Parathyroid adenoma (tissue), 2 donors: Measurements from ENCODE around the gene TMEM63C.
A peak's percentile ranks its signal among the peaks of the same experiment; 100 is the strongest.

ENCODE experiments used
- H2AFZ ChIP-seq: fragments of 300-600 bp; sonication (generic); one replicate; pipeline ENCODE4 v1.7.0; 2017; ENCODE audit warnings: antibody characterized with exemption, mild to moderate bottlenecking
- H3K27ac ChIP-seq: fragments of 300-600 bp; sonication (generic); one replicate; pipeline ENCODE4 v1.7.0; 2017
- H3K27me3 ChIP-seq: fragments of 300-600 bp; sonication (generic); one replicate; pipeline ENCODE4 v1.7.0; 2017; ENCODE audit warnings: low read length; ENCODE audit not compliant: control insufficient read depth, insufficient read depth
- H3K36me3 ChIP-seq: fragments of 300-600 bp; sonication (generic); one replicate; pipeline ENCODE4 v1.7.0; 2017; ENCODE audit warnings: low read length; ENCODE audit not compliant: control insufficient read depth, insufficient read depth
- H3K4me1 ChIP-seq: fragments of 300-600 bp; sonication (generic); one replicate; pipeline ENCODE4 v1.7.0; 2017; ENCODE audit warnings: control low read depth
- H3K4me2 ChIP-seq: fragments of 300-600 bp; sonication (generic); one replicate; pipeline ENCODE4 v1.7.0; 2017; ENCODE audit warnings: low read length
- H3K4me3 ChIP-seq: fragments of 300-600 bp; sonication (generic); one replicate; pipeline ENCODE4 v1.7.0; 2017; ENCODE audit warnings: low read depth, low read length
- H3K79me2 ChIP-seq: fragments of 300-600 bp; sonication (generic); one replicate; pipeline ENCODE4 v1.7.0; 2017; ENCODE audit warnings: control low read depth
- H3K9ac ChIP-seq: fragments of 300-600 bp; sonication (generic); one replicate; pipeline ENCODE4 v1.7.0; 2017; ENCODE audit warnings: mild to moderate bottlenecking
- H3K9me3 ChIP-seq: fragments of 300-600 bp; sonication (generic); one replicate; pipeline ENCODE4 v1.7.0; 2017; ENCODE audit warnings: low read length; ENCODE audit not compliant: control insufficient read depth
- CTCF ChIP-seq: fragments of 300-600 bp; sonication (generic); IDR thresholded peaks from one replicate; pipeline ENCODE4 v1.7.0; 2017; ENCODE audit warnings: antibody characterized with exemption, mild to moderate bottlenecking
- donor health status: primary hyperparathyroidism.

The TMEM63C gene

DNA sequence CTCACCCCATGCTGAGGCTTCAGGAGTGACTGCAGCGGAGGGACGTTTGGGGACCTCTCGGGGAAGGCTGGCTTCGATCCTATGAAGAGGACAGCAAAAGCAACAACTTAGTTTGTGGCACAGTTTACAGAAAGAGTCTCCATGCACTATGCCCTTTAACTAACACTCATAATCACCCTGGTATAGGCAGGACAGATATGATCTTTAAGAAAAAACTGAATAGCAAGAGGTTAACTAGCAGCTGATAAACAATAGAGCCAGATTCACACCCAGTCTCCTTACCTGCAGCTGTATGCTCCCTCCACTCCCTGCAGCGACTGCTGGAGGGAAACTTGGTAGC is 27.4 kb downstream of the TMEM63C start:
- H3K27me3 ChIP-seq, result no peaks in the 10 kb centered on the region
- no peak for TF ChIP-seq CTCF
- no peak overlapping the region for H3K4me2 ChIP-seq
- H3K4me1 ChIP-seq, result peaks cover 5% of the 10 kb centered on the region
- H3K9ac ChIP-seq, result no peak overlapping the region
- no peak overlapping the region for H2AFZ ChIP-seq
- H3K36me3 ChIP-seq, result no peaks in the 10 kb centered on the region
- no peak overlapping the region for H3K27ac ChIP-seq
- H3K4me3 ChIP-seq, result no peak overlapping the region
- no peaks in the 10 kb centered on the region for H3K79me2 ChIP-seq
- no peaks in the 10 kb centered on the region for H3K9me3 ChIP-seq

- no peaks in the 10 kb centered on the region for H3K79me2 ChIP-seq
- H3K27ac ChIP-seq, result no peak overlapping the region
- H3K4me1 ChIP-seq, result peaks cover 5% of the 10 kb centered on the region
- no peak for TF ChIP-seq CTCF
- H3K9me3 ChIP-seq, result no peaks in the 10 kb centered on the region
- H3K36me3 ChIP-seq, result no peaks in the 10 kb centered on the region
- no peaks in the 10 kb centered on the region for H3K27me3 ChIP-seq
- no peak overlapping the region for H2AFZ ChIP-seq
- no peak overlapping the region for H3K4me3 ChIP-seq
- H3K4me2 ChIP-seq, result no peak overlapping the region
- H3K9ac ChIP-seq, result no peak overlapping the region
These were observed 30.7 kb downstream of the TMEM63C start for GRCh38 chr14:77212097-77212870.

- Histone ChIP-seq H3K27me3 (no peaks in the 10 kb centered on the region), H3K4me3 (no peak overlapping the region), H3K36me3 (no peaks in the 10 kb centered on the region), H3K4me1 (peaks cover 5% of the 10 kb centered on the region), H3K79me2 (no peaks in the 10 kb centered on the region), H3K9me3 (no peaks in the 10 kb centered on the region), H3K9ac (no peak overlapping the region), H3K27ac (no peak overlapping the region), H2AFZ (no peak overlapping the region), H3K4me2 (no peak overlapping the region)
- peak; percentile 91 for TF ChIP-seq CTCF
These were observed 31.5 kb downstream of the TMEM63C start for GRCh38 chr14:77212943-77213678.

DNA sequence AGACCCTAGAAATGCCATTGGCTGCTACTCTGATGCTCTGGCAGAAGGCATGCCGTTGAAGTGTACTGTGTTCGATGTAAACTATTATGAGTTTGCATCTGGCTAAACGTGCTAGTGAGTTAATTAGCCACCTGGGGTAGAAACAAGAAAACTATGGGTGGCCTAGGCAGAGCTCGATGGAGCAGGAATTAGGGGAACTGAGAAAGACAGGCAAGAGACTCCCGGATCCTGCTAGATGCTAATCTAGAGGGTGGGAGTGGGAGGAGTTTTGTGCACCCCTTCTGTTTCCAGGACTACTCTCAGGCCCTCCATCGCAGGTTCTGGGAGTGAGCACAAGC is 32.0 kb downstream of the TMEM63C start:
- Histone ChIP-seq H3K4me3 (no peak overlapping the region), H3K27ac (no peak overlapping the region), H3K4me1 (no peaks in the 10 kb centered on the region), H2AFZ (no peak overlapping the region), H3K9me3 (no peaks in the 10 kb centered on the region), H3K9ac (no peak overlapping the region), H3K27me3 (no peaks in the 10 kb centered on the region), H3K79me2 (no peaks in the 10 kb centered on the region), H3K36me3 (no peaks in the 10 kb centered on the region), H3K4me2 (no peak overlapping the region)
- TF ChIP-seq CTCF, result no peak
